ENCODE data around the gene GAR1. TPM values are rescaled to one million over a fixed set of nuclear protein-coding genes. Genes with fewer than 3 reads are reported as not detected.

The GAR1 gene
- total RNA-seq, 1 experiment from 2014 or later = 40.6 TPM

DNA sequence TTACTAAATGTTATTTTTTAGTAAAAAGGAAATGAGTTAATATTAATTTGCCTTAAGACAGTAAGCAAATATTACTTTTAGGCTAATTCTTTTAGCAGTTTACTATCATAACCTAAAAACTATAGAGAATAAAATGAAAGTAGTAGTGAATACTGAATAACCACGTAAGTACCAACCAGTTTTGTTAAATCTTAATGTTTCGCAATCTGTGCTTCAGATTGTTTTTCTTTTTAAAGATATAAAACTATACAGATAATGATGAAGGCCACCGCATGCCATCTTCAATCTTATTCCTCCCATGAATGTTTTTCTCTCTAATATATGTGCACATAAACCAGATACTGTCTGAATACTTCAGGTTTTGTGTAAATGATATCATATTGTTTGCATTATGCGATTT is 18.2 kb downstream of the GAR1 start (continued):
- no peak for TF ChIP-seq RAD21 (IDR thresholded peaks at IDR 0.05; ENCODE audit: low read depth)

DNA sequence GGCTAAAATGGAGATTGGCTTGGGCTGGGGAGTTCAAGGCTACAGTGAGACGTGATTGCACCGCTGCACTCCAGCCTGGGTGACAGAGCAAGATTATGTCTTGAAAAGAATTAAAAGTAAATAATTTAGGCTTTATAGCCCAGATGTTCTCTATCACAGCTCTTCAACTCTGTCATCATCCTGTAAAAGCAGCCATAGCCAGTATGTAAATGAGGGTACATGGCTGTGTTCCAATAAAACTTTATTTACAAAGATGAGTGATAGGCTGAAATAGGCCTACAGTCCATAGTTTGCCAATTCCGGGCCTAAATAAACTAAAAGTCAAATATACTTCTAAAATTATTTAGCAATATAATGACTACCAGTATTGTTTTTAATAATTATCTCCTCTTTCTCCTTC is 21.4 kb downstream of the GAR1 start:
- H3K4me2 ChIP-seq (ENCODE audit: low read length) = no peak overlapping the region
- DNase-seq (ENCODE audit: low read depth, low spot score) (no peak), ATAC-seq (no peak)
- no TSS peak for BruUV-seq (replicated peaks)
- no peak overlapping the region for H3K9ac ChIP-seq (ENCODE audit: low read length)
- H4K20me1 ChIP-seq (ENCODE audit: insufficient read depth) = no peaks in the 10 kb centered on the region
- ChIA-PET CTCF (no interaction called here), RAD21 (ENCODE audit: low non-redundant PET in 1 of 2, low total read pairs in 2 of 2, uncharacterized antibody in 2 of 2, unreplicated experiment in 2 of 2) (no interaction called here), POLR2A (no interaction called here)
- intact Hi-C loops (cut with micrococcal nuclease) = no loop called here
- no peaks in the 10 kb centered on the region for H3K9me2 ChIP-seq (ENCODE audit: insufficient read depth)
- H3K4me1 ChIP-seq (ENCODE audit: control insufficient read depth in 1 of 2, insufficient read depth in 2 of 2, low read length in 2 of 2) = no peaks in the 10 kb centered on the region
- H3K9me3 ChIP-seq (ENCODE audit: control insufficient read depth in 1 of 2, insufficient read depth in 1 of 2, low read depth in 1 of 2, low read length in 2 of 2) = no peaks in the 10 kb centered on the region
- H2AFZ ChIP-seq (ENCODE audit: low read depth, low read length, poor library complexity, severe bottlenecking) = no peak overlapping the region
- no peak overlapping the region for H3K4me3 ChIP-seq (replicated peaks in 1 of 2; ENCODE audit: low read depth in 1 of 2, low read length in 2 of 2)
- H3K79me2 ChIP-seq (ENCODE audit: insufficient read depth, low read length) = no peaks in the 10 kb centered on the region
- TF ChIP-seq, protein P1, sequence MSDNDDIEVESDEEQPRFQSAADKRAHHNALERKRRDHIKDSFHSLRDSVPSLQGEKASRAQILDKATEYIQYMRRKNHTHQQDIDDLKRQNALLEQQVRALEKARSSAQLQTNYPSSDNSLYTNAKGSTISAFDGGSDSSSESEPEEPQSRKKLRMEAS (IDR thresholded peaks at IDR 0.05) = no peak
- TF ChIP-seq EGR1 (IDR thresholded peaks at IDR 0.05; ENCODE audit: low read depth) (no peak), CEBPB (IDR thresholded peaks at IDR 0.05; ENCODE audit: low read depth) (no peak), SP1 (IDR thresholded peaks at IDR 0.05; ENCODE audit: low read depth) (no peak), JUND (IDR thresholded peaks at IDR 0.05) (no peak), CBX3 (IDR thresholded peaks at IDR 0.05; ENCODE audit: low read depth) (no peak), POLR2A (IDR thresholded peaks at IDR 0.05; ENCODE audit: borderline replicate concordance, extremely low read depth, insufficient read depth, insufficient read length) (no peak), POLR2AphosphoS5 (IDR thresholded peaks at IDR 0.05; ENCODE audit: low read depth, low read length) (no peak), EZH2 (IDR thresholded peaks at IDR 0.05) (no peak), REST (IDR thresholded peaks at IDR 0.05; ENCODE audit: low read depth) (no peak), FOSL1 (IDR thresholded peaks at IDR 0.05; ENCODE audit: low read depth) (no peak), ZNF274 (IDR thresholded peaks at IDR 0.05; ENCODE audit: low read depth, low read length) (no peak), ELF1 (IDR thresholded peaks at IDR 0.05; ENCODE audit: borderline replicate concordance, low read depth) (no peak), TCF7L2 (IDR thresholded peaks at IDR 0.05; ENCODE audit: borderline replicate concordance, extremely low read depth, insufficient read depth, insufficient read length) (no peak), SRF (IDR thresholded peaks at IDR 0.05; ENCODE audit: low read depth) (no peak)
- H3K36me3 ChIP-seq (ENCODE audit: control insufficient read depth in 1 of 2, insufficient read depth in 2 of 2, low read length in 2 of 2) = no peaks in the 10 kb centered on the region
- no peak overlapping the region for H3K27ac ChIP-seq (ENCODE audit: low read depth, low read length)
- no peaks in the 10 kb centered on the region for H3K27me3 ChIP-seq (ENCODE audit: insufficient read depth, low read length)

Data from HCT116 (cell line).